Hepatocyte (in vitro differentiated cells): ENCODE data around the gene FAM209A.

Source experiments
- EZH2 ChIP-seq: fragments of 200-600 bp; sonication (generic); IDR thresholded peaks from 2 replicates; pipeline ENCODE4 v1.6.1; 2016; ENCODE audit warnings: antibody characterized with exemption, mild to moderate bottlenecking, borderline replicate concordance
- EZH2phosphoT487 ChIP-seq: fragments of 200-600 bp; sonication (generic); IDR thresholded peaks from one replicate; pipeline ENCODE4 v1.6.1; 2018; ENCODE audit warnings: antibody characterized with exemption, mild to moderate bottlenecking, low read depth, moderate library complexity; ENCODE audit not compliant: unreplicated experiment, severe bottlenecking
- TF ChIP-seq, protein P1 (sequence below): fragments of 200-600 bp; sonication (generic); IDR thresholded peaks from 2 replicates; pipeline ENCODE4 v1.5.1; 2016; ENCODE audit warnings: antibody characterized with exemption, mild to moderate bottlenecking; ENCODE audit not compliant: poor library complexity

DNA sequence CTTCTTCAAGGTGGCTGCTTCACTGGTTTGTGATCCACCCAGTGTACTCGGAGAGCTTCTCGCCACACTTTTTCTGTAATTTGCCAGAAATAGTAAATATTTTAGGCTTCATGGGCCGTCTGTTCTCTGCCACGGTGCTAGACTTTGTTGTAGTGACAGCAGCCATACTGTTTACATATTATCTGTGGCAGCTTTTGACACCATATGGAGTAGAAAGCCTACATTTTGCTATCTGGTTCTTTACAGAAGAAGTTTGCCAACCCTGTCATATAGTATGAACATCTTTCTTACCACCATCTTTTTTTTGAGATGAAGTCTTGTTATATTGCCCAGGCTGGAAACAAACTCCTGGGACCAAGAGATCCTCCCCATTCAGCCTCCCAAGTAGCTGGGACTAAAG, 41.0 kb downstream of the FAM209A start:
- TF ChIP-seq, protein P1, sequence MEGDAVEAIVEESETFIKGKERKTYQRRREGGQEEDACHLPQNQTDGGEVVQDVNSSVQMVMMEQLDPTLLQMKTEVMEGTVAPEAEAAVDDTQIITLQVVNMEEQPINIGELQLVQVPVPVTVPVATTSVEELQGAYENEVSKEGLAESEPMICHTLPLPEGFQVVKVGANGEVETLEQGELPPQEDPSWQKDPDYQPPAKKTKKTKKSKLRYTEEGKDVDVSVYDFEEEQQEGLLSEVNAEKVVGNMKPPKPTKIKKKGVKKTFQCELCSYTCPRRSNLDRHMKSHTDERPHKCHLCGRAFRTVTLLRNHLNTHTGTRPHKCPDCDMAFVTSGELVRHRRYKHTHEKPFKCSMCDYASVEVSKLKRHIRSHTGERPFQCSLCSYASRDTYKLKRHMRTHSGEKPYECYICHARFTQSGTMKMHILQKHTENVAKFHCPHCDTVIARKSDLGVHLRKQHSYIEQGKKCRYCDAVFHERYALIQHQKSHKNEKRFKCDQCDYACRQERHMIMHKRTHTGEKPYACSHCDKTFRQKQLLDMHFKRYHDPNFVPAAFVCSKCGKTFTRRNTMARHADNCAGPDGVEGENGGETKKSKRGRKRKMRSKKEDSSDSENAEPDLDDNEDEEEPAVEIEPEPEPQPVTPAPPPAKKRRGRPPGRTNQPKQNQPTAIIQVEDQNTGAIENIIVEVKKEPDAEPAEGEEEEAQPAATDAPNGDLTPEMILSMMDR, result no peak
- TF ChIP-seq EZH2, result no peak
- no peak for TF ChIP-seq EZH2phosphoT487
